Trophoblast cell (in vitro differentiated cells and primary cell): ENCODE measurements around the gene GDPD2.
A peak's percentile ranks its signal among the peaks of the same experiment; 100 is the strongest.

Experiments used
- DNase-seq, 2 donors: peaks; one replicate each; pipeline ENCODE4 v3.0.0-alpha.2; 2016
- H2AFZ ChIP-seq: 2 replicates; pipeline ENCODE4 v1.6.1; 2013; ENCODE audit warnings: low read length, moderate library complexity, mild to moderate bottlenecking; ENCODE audit not compliant: insufficient read depth, poor library complexity
- H2AK5ac ChIP-seq: 2 replicates; pipeline ENCODE4 v1.6.1; 2013; ENCODE audit warnings: mild to moderate bottlenecking, low read length
- H2BK120ac ChIP-seq: 2 replicates; pipeline ENCODE4 v1.6.1; 2013; ENCODE audit warnings: low read length, mild to moderate bottlenecking, moderate library complexity; ENCODE audit not compliant: insufficient read depth, poor library complexity
- H2BK12ac ChIP-seq: 2 replicates; pipeline ENCODE4 v1.6.1; 2013; ENCODE audit warnings: mild to moderate bottlenecking, low read length, moderate library complexity
- H2BK5ac ChIP-seq: 2 replicates; pipeline ENCODE4 v1.6.1; 2013; ENCODE audit warnings: low read length, low read depth, moderate library complexity, mild to moderate bottlenecking; ENCODE audit not compliant: poor library complexity
- H3K14ac ChIP-seq: 2 replicates; pipeline ENCODE4 v1.6.1; 2013; ENCODE audit warnings: mild to moderate bottlenecking, low read length
- H3K18ac ChIP-seq: 2 replicates; pipeline ENCODE4 v1.6.1; 2013; ENCODE audit warnings: mild to moderate bottlenecking, low read length
- H3K23ac ChIP-seq: 2 replicates; pipeline ENCODE4 v1.6.1; 2013; ENCODE audit warnings: low read length
- H3K27ac ChIP-seq: 2 replicates; pipeline ENCODE4 v1.5.1; 2013; ENCODE audit warnings: low read depth, mild to moderate bottlenecking, inconsistent platforms, low read length, moderate library complexity
- H3K27me3 ChIP-seq: 2 replicates; pipeline ENCODE4 v1.6.1; 2013; ENCODE audit warnings: inconsistent platforms, mild to moderate bottlenecking, low read length, moderate library complexity; ENCODE audit not compliant: insufficient read depth
- H3K36me3 ChIP-seq, 2 experiments: 1 replicate in 1 of 2; 2 replicates in 1 of 2; pipeline ENCODE4 v1.6.1; 2013; ENCODE audit warnings: low read length in 2 of 2, mild to moderate bottlenecking in 2 of 2, moderate library complexity in 1 of 2; ENCODE audit not compliant: insufficient read depth in 2 of 2, control insufficient read depth in 1 of 2
- H3K4ac ChIP-seq: 2 replicates; pipeline ENCODE4 v1.6.1; 2013; ENCODE audit warnings: low read depth, mild to moderate bottlenecking, low read length, moderate library complexity
- H3K4me1 ChIP-seq, 2 experiments: 1 replicate in 1 of 2; 2 replicates in 1 of 2; pipeline ENCODE4 v1.6.1; 2013; ENCODE audit warnings: low read length in 2 of 2, mild to moderate bottlenecking in 2 of 2, moderate library complexity in 1 of 2; ENCODE audit not compliant: insufficient read depth in 2 of 2, control insufficient read depth in 1 of 2
- H3K4me2 ChIP-seq: 2 replicates; pipeline ENCODE4 v1.6.1; 2013; ENCODE audit warnings: inconsistent platforms, mild to moderate bottlenecking, low read length, moderate library complexity
- H3K4me3 ChIP-seq: 2 replicates; pipeline ENCODE4 v1.5.1; 2013; ENCODE audit warnings: mild to moderate bottlenecking, low read depth, low read length, inconsistent platforms
- H3K79me1 ChIP-seq: one replicate; pipeline ENCODE4 v1.6.1; 2013; ENCODE audit warnings: low read length
- H3K79me2 ChIP-seq: 2 replicates; pipeline ENCODE4 v1.6.1; 2013; ENCODE audit warnings: low read length, mild to moderate bottlenecking; ENCODE audit not compliant: control insufficient read depth, insufficient read depth, poor library complexity
- H3K9ac ChIP-seq: 2 replicates; pipeline ENCODE4 v1.6.1; 2013; ENCODE audit warnings: mild to moderate bottlenecking, low read length
- H3K9me3 ChIP-seq: 2 replicates; pipeline ENCODE4 v1.6.1; 2013; ENCODE audit warnings: low read depth, mild to moderate bottlenecking, control low read depth, inconsistent platforms, low read length; ENCODE audit not compliant: insufficient read depth
- H4K12ac ChIP-seq: 2 replicates; pipeline ENCODE4 v1.6.1; 2013; ENCODE audit warnings: low read depth, mild to moderate bottlenecking, low read length, moderate library complexity
- H4K8ac ChIP-seq: 2 replicates; pipeline ENCODE4 v1.6.1; 2013; ENCODE audit warnings: low read depth, mild to moderate bottlenecking, low read length, moderate library complexity
- H4K91ac ChIP-seq: one replicate; pipeline ENCODE4 v1.6.1; 2013; ENCODE audit warnings: low read depth, mild to moderate bottlenecking, low read length, moderate library complexity
- WGBS: extraction: QIAGEN DNeasy Blood & Tissue Kit; methylation state at CpG from one replicate; pipeline ENCODE4 v1.1.7; 2013; ENCODE audit warnings: missing lambda C conversion rate; ENCODE audit not compliant: insufficient read length, insufficient coverage; ENCODE audit errors: extremely low coverage; 5-methylcytosine and 5-hydroxymethylcytosine counted together

Gene GDPD2

DNA sequence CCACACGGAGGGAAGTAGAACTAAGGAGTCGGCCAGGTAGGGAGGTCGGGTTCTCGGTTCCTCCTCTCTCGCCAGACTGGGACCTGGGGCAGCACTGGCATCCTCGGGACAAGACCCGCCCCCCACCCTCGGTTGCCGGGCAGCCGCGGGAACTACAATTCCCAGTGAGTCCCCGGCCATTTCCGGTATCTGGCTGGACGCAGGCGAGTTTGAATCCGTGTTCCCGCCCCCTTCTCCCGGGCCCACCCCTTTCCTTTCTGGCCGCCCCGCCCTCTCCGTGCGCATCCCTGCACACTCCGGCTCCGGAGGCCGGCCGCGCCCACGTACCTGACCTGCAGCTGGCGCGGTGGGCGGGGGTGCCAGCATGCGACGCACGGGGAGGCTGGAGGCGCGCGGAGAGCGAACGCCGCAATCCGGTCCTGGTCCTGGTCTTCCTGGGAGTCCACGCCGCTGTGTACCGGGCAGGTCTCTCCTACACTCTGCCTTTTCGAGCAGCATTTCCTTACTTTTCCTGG is 11.3 kb downstream of the GDPD2 start:
- H4K91ac ChIP-seq: peak overlapping the region; percentile 60
- peaks cover 0 to 10% of the 10 kb centered on the region in 2 experiments for H3K4me1 ChIP-seq
- no peak overlapping the region for H2AK5ac ChIP-seq
- H3K79me1 ChIP-seq: peaks cover 4% of the 10 kb centered on the region
- H3K18ac ChIP-seq: no peak overlapping the region
- H3K4me2 ChIP-seq: peak overlapping the region; percentile 99
- no peak overlapping the region for H2BK12ac ChIP-seq
- peak overlapping the region; percentile 97 for H2AFZ ChIP-seq
- no peak overlapping the region for H3K23ac ChIP-seq
- H3K27me3 ChIP-seq: no peaks in the 10 kb centered on the region
- H4K12ac ChIP-seq: peak overlapping the region; percentile 51
- no peak overlapping the region for H2BK5ac ChIP-seq
- peak overlapping the region; percentile 74 for H3K14ac ChIP-seq
- H4K8ac ChIP-seq: peak overlapping the region; percentile 91
- peak overlapping the region; percentile 62 for H2BK120ac ChIP-seq
- no peaks in the 10 kb centered on the region for H3K9me3 ChIP-seq
- H3K79me2 ChIP-seq: peaks cover 2% of the 10 kb centered on the region
- no peak overlapping the region for H3K9ac ChIP-seq
- peak overlapping the region; percentile 84 for H3K4me3 ChIP-seq
- peak; percentile 66 to 78 for DNase-seq
- no CpG with 5 or more reads among the region's 45 CpGs for WGBS
- H3K4ac ChIP-seq: no peak overlapping the region
- H3K27ac ChIP-seq: no peak overlapping the region
- H3K36me3 ChIP-seq: no peaks in the 10 kb centered on the region

GRCh38 chrX:70434914-70435586 is 11.9 kb downstream of the GDPD2 start:
- peak overlapping the region; percentile 91 for H4K8ac ChIP-seq
- peak overlapping the region; percentile 32 for H2AK5ac ChIP-seq
- no peak overlapping the region for H3K23ac ChIP-seq
- H3K4ac ChIP-seq: peak overlapping the region; percentile 71
- peak overlapping the region; percentile 80 for H3K4me3 ChIP-seq
- H3K79me1 ChIP-seq: peaks cover 4% of the 10 kb centered on the region
- H3K9me3 ChIP-seq: no peaks in the 10 kb centered on the region
- H3K9ac ChIP-seq: no peak overlapping the region
- H3K27ac ChIP-seq: no peak overlapping the region
- peaks cover 0 to 10% of the 10 kb centered on the region in 2 experiments for H3K4me1 ChIP-seq
- H2BK120ac ChIP-seq: peak overlapping the region; percentile 62
- peak overlapping the region; percentile 61 for H2AFZ ChIP-seq
- no peak overlapping the region for H2BK12ac ChIP-seq
- peak overlapping the region; percentile 60 for H4K91ac ChIP-seq
- peak overlapping the region; percentile 61 for H4K12ac ChIP-seq
- H3K27me3 ChIP-seq: no peaks in the 10 kb centered on the region
- peak overlapping the region; percentile 68 for H3K18ac ChIP-seq
- no peaks in the 10 kb centered on the region for H3K36me3 ChIP-seq
- H3K14ac ChIP-seq: peak overlapping the region; percentile 74
- no peak for DNase-seq
- WGBS: no CpG with 5 or more reads among the region's 17 CpGs
- peaks cover 2% of the 10 kb centered on the region for H3K79me2 ChIP-seq
- H2BK5ac ChIP-seq: no peak overlapping the region
- peak overlapping the region; percentile 99 for H3K4me2 ChIP-seq

DNA sequence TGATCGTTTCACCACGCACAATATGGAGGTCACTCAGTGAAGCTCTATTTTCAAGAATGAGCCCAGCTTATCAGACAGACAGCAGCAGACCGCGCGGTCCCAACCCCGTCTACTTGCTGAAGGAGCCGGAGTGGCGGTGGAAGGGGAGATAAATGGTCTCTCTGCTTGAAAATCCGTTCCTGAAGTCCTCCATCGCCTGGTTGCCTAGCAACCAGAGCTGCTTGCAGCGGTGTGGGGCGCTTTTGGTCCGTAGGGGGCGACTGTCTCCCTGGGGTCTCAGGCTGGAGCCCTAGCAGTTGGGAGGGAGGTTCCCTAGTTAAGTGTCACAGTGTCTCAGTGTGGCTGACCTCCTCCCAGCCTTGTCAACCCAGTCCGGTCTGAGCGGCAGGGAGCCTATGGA is 13.2 kb downstream of the GDPD2 start:
- Histone ChIP-seq H3K79me2 (peaks cover 2% of the 10 kb centered on the region), H3K9me3 (no peaks in the 10 kb centered on the region), H3K4me3 (no peak overlapping the region), H2AFZ (no peak overlapping the region), H2BK12ac (no peak overlapping the region), H2BK5ac (no peak overlapping the region), H3K18ac (no peak overlapping the region), H3K36me3 (no peaks in the 10 kb centered on the region), H4K12ac (no peak overlapping the region), H3K27me3 (no peaks in the 10 kb centered on the region), H3K4me2 (no peak overlapping the region), H3K79me1 (peaks cover 4% of the 10 kb centered on the region), H3K23ac (no peak overlapping the region), H3K27ac (no peak overlapping the region), H4K91ac (no peak overlapping the region), H4K8ac (no peak overlapping the region), H3K14ac (no peak overlapping the region), H2AK5ac (no peak overlapping the region), H3K4ac (no peak overlapping the region), H2BK120ac (no peak overlapping the region), H3K9ac (no peak overlapping the region), H3K4me1 (peaks cover 0 to 10% of the 10 kb centered on the region in 2 experiments)
- DNase-seq: no peak
- WGBS: no CpG with 5 or more reads among the region's 16 CpGs

DNA sequence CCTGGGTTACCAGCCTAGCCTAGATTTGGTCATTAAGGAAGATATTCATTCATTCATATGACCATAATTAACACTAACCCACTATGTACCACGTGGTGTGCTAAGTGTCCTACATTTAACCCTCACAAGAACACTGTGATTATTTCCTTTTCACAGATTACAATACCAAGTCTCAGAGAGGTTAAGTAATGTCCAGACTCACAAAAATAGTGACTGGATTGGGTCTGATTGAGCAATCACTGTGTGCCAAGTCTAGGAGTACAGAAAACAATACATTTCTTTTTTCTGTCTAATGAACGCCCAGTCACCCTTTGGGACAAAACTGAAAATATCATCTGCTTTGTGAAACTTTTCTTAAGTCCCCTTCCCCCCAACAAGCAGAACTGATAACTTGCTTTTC is 13.9 kb downstream of the GDPD2 start:
- no peaks in the 10 kb centered on the region for H3K9me3 ChIP-seq
- H3K18ac ChIP-seq: no peak overlapping the region
- H3K4me1 ChIP-seq: peaks cover 0 to 10% of the 10 kb centered on the region in 2 experiments
- H3K79me1 ChIP-seq: peaks cover 4% of the 10 kb centered on the region
- H3K27ac ChIP-seq: no peak overlapping the region
- H3K4ac ChIP-seq: no peak overlapping the region
- no peak for DNase-seq
- H2BK5ac ChIP-seq: no peak overlapping the region
- H2AFZ ChIP-seq: no peak overlapping the region
- peaks cover 2% of the 10 kb centered on the region for H3K79me2 ChIP-seq
- H4K91ac ChIP-seq: no peak overlapping the region
- H4K8ac ChIP-seq: no peak overlapping the region
- H3K23ac ChIP-seq: no peak overlapping the region
- no peaks in the 10 kb centered on the region for H3K36me3 ChIP-seq
- H2BK120ac ChIP-seq: no peak overlapping the region
- no CpG with 5 or more reads among the region's 2 CpGs for WGBS
- no peak overlapping the region for H2BK12ac ChIP-seq
- no peak overlapping the region for H3K9ac ChIP-seq
- H3K27me3 ChIP-seq: no peaks in the 10 kb centered on the region
- H3K4me3 ChIP-seq: no peak overlapping the region
- H2AK5ac ChIP-seq: no peak overlapping the region
- H3K4me2 ChIP-seq: no peak overlapping the region
- no peak overlapping the region for H3K14ac ChIP-seq
- no peak overlapping the region for H4K12ac ChIP-seq
